HepG2 (cell line): Measurements from ENCODE around the gene WFDC5. TPM values are rescaled to one million over a fixed set of nuclear protein-coding genes. Genes with fewer than 3 reads are reported as not detected.
A peak's percentile ranks its signal among the peaks of the same experiment; 100 is the strongest.

Experiments used
- ARNTL ChIP-seq: sonication (generic); formaldehyde crosslinking; IDR thresholded peaks from 2 replicates; pipeline ENCODE4 v1.4.0; 2020; ENCODE audit warnings: mild to moderate bottlenecking, missing genetic modification reagents
- ATF1 ChIP-seq: IDR thresholded peaks from 2 replicates; pipeline ENCODE4 v1.6.1; 2016; ENCODE audit warnings: mild to moderate bottlenecking, control low read depth
- CAMTA2 ChIP-seq: sonication (generic); formaldehyde crosslinking; IDR thresholded peaks from 2 replicates; pipeline ENCODE4 v1.4.0; 2020; ENCODE audit warnings: mild to moderate bottlenecking, missing genetic modification reagents, borderline replicate concordance
- CBX1 ChIP-seq: IDR thresholded peaks from one replicate; pipeline ENCODE4 v1.6.1; 2016; ENCODE audit warnings: antibody characterized with exemption, low read depth
- HMGA1 ChIP-seq: sonication (generic); formaldehyde crosslinking; conservative IDR thresholded peaks from 2 replicates; pipeline ENCODE4 v1.4.0; 2020; ENCODE audit warnings: missing genetic modification reagents
- MAF1 ChIP-seq: sonication (generic); formaldehyde crosslinking; IDR thresholded peaks from 2 replicates; pipeline ENCODE4 v1.5.0; 2020; ENCODE audit warnings: missing genetic modification reagents, borderline replicate concordance
- MTF2 ChIP-seq: sonication (generic); formaldehyde crosslinking; IDR thresholded peaks from 2 replicates; pipeline ENCODE4 v1.5.0; 2020; ENCODE audit warnings: missing genetic modification reagents, borderline replicate concordance
- RCOR2 ChIP-seq: IDR thresholded peaks from 2 replicates; pipeline ENCODE4 v1.6.1; 2016; ENCODE audit warnings: missing biosample characterization, missing genetic modification reagents
- RNF219 ChIP-seq: sonication (generic); formaldehyde crosslinking; IDR thresholded peaks from 2 replicates; pipeline ENCODE4 v1.5.0; 2020; ENCODE audit warnings: mild to moderate bottlenecking, missing genetic modification reagents
- TAF1 ChIP-seq: sonication (generic); formaldehyde crosslinking; IDR thresholded peaks from 2 replicates; pipeline ENCODE4 v1.4.0; 2020; ENCODE audit warnings: missing genetic modification reagents
- TARDBP ChIP-seq: sonication (generic); formaldehyde crosslinking; IDR thresholded peaks from 2 replicates; pipeline ENCODE4 v1.8.0; 2022; ENCODE audit warnings: mild to moderate bottlenecking, missing genetic modification reagents
- THYN1 ChIP-seq: sonication (generic); formaldehyde crosslinking; IDR thresholded peaks from 2 replicates; pipeline ENCODE4 v1.8.1; 2023; ENCODE audit warnings: low read depth, mild to moderate bottlenecking, moderate library complexity, missing genetic modification reagents, borderline replicate concordance
- ZMYM2 ChIP-seq: sonication (generic); formaldehyde crosslinking; IDR thresholded peaks from 2 replicates; pipeline ENCODE4 v1.8.0; 2022; ENCODE audit warnings: mild to moderate bottlenecking, missing genetic modification reagents
- ZNF263 ChIP-seq: sonication (generic); formaldehyde crosslinking; IDR thresholded peaks from 2 replicates; pipeline ENCODE4 v1.4.0; 2020; ENCODE audit warnings: missing genetic modification reagents
- ZNF276 ChIP-seq: sonication (generic); formaldehyde crosslinking; IDR thresholded peaks from 2 replicates; pipeline ENCODE4 v1.4.0; 2020; ENCODE audit warnings: mild to moderate bottlenecking, low read depth, missing genetic modification reagents
- ZNF776 ChIP-seq: sonication (generic); formaldehyde crosslinking; IDR thresholded peaks from 2 replicates; pipeline ENCODE4 v1.4.0; 2020; ENCODE audit warnings: mild to moderate bottlenecking, missing genetic modification reagents
- ZZZ3 ChIP-seq: sonication (generic); formaldehyde crosslinking; IDR thresholded peaks from 2 replicates; pipeline ENCODE4 v1.4.0; 2020; ENCODE audit warnings: missing genetic modification reagents, mild to moderate bottlenecking, borderline replicate concordance
- polyA plus RNA-seq, 8 experiments: library from polyadenylated mRNA; depleted of rRNA in 3 of 8; stranded (reverse) in 7 of 8; unstranded in 1 of 8; fragments of >200 nt; fragmentation: Illumina TruSeq in 4 of 8; extraction: Trizol in 4 of 8; gene quantifications; 2 replicates each; pipeline versions ENCODE4 v1.2.1 to v1.2.3, GENCODE V29; 2011 to 2016; ENCODE audit warnings: low read depth in 4 of 8, missing spikeins in 1 of 8, mixed read lengths in 1 of 8; ENCODE audit not compliant: insufficient read depth in 1 of 8
- total RNA-seq, 5 experiments: library from RNA; depleted of rRNA; stranded (reverse); fragments of >200 nt; fragmentation: Illumina TruSeq; extraction: Trizol; gene quantifications; 2 replicates each; pipeline ENCODE4 v1.2.3, GENCODE V29; 2016; ENCODE audit warnings: low read depth in 1 of 5
- TF ChIP-seq, protein P1 (sequence below): sonication (generic); formaldehyde crosslinking; IDR thresholded peaks from 2 replicates; pipeline ENCODE4 v1.5.0; 2020; ENCODE audit warnings: mild to moderate bottlenecking, missing genetic modification reagents
- TF ChIP-seq, protein P2 (sequence below): sonication (generic); formaldehyde crosslinking; IDR thresholded peaks from 2 replicates; pipeline ENCODE4 v1.4.0; 2020; ENCODE audit warnings: missing genetic modification reagents, borderline replicate concordance
- TF ChIP-seq, protein P3 (sequence below): sonication (generic); formaldehyde crosslinking; conservative IDR thresholded peaks from 2 replicates; pipeline ENCODE4 v1.8.1; 2023; ENCODE audit warnings: missing genetic modification reagents

Gene WFDC5
- total and polyA plus RNA-seq, 2 of the 13 experiments (the other 11 are each of a cell fraction or from before 2014, with no cell fraction given) = not detected

DNA sequence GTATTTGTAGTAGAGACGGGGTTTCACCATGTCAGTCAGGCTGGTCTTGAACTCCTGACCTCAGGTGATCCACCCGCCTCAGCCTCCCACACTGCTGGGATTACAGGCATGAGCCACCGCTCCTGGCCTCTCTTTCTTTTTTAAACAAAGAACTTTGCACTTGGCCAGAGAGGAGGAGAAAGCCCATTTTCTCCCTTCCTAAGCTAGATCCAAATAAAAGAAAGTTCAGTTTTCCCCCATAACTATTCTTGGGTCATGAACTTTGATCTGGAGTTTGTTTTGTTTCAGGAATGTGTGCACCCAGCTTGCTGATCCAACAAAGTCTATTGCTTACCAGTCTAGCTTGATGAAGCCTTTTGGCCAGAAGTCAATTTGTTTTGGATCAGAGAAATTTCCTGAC lies 37.4 kb downstream of the WFDC5 start (continued):
- TF ChIP-seq ZMYM2 (CRISPR knock-in tag) (peak; percentile 96), THYN1 (no peak), ATF1 (CRISPR knock-in tag) (no peak), ZZZ3 (CRISPR knock-in tag) (no peak), TAF1 (CRISPR knock-in tag) (no peak), ZNF263 (no peak), HMGA1 (CRISPR knock-in tag) (no peak), MTF2 (CRISPR knock-in tag) (no peak), ZNF776 (CRISPR knock-in tag) (no peak), ZNF276 (no peak), MAF1 (no peak), TARDBP (CRISPR knock-in tag) (0 out of 2 replicates have a peak, but pooled peaks have one; percentile 33), CAMTA2 (CRISPR knock-in tag) (no peak), CBX1 (no peak), RNF219 (CRISPR knock-in tag) (no peak), ARNTL (CRISPR knock-in tag) (no peak), RCOR2 (peak; percentile 91)
- TF ChIP-seq, protein P1, sequence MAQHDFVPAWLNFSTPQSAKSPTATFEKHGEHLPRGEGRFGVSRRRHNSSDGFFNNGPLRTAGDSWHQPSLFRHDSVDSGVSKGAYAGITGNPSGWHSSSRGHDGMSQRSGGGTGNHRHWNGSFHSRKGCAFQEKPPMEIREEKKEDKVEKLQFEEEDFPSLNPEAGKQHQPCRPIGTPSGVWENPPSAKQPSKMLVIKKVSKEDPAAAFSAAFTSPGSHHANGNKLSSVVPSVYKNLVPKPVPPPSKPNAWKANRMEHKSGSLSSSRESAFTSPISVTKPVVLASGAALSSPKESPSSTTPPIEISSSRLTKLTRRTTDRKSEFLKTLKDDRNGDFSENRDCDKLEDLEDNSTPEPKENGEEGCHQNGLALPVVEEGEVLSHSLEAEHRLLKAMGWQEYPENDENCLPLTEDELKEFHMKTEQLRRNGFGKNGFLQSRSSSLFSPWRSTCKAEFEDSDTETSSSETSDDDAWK = no peak
- TF ChIP-seq, protein P2, sequence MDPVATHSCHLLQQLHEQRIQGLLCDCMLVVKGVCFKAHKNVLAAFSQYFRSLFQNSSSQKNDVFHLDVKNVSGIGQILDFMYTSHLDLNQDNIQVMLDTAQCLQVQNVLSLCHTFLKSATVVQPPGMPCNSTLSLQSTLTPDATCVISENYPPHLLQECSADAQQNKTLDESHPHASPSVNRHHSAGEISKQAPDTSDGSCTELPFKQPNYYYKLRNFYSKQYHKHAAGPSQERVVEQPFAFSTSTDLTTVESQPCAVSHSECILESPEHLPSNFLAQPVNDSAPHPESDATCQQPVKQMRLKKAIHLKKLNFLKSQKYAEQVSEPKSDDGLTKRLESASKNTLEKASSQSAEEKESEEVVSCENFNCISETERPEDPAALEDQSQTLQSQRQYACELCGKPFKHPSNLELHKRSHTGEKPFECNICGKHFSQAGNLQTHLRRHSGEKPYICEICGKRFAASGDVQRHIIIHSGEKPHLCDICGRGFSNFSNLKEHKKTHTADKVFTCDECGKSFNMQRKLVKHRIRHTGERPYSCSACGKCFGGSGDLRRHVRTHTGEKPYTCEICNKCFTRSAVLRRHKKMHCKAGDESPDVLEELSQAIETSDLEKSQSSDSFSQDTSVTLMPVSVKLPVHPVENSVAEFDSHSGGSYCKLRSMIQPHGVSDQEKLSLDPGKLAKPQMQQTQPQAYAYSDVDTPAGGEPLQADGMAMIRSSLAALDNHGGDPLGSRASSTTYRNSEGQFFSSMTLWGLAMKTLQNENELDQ = no peak
- TF ChIP-seq, protein P3, sequence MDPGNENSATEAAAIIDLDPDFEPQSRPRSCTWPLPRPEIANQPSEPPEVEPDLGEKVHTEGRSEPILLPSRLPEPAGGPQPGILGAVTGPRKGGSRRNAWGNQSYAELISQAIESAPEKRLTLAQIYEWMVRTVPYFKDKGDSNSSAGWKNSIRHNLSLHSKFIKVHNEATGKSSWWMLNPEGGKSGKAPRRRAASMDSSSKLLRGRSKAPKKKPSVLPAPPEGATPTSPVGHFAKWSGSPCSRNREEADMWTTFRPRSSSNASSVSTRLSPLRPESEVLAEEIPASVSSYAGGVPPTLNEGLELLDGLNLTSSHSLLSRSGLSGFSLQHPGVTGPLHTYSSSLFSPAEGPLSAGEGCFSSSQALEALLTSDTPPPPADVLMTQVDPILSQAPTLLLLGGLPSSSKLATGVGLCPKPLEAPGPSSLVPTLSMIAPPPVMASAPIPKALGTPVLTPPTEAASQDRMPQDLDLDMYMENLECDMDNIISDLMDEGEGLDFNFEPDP (CRISPR knock-in tag) = no peak
